ENCODE data around the gene GPC6.
A peak's percentile ranks its signal among the peaks of the same experiment; 100 is the strongest.

Gene GPC6

GRCh38 chr13:93767180-93767916 is 540.7 kb downstream of the GPC6 start:
- TF ChIP-seq CTCF (conservative IDR thresholded peaks at IDR 0.05; ENCODE audit: low read depth, low read length), result no peak
- no peak overlapping the region for H3K4me3 ChIP-seq (ENCODE audit: low read length)
- no peak for DNase-seq (ENCODE audit: low read depth)

GRCh38 chr13:93767917-93768409 is 541.4 kb downstream of the GPC6 start:
- TF ChIP-seq CTCF (conservative IDR thresholded peaks at IDR 0.05; ENCODE audit: low read depth, low read length), result no peak
- H3K4me3 ChIP-seq (ENCODE audit: low read length), result no peak overlapping the region
- DNase-seq (ENCODE audit: low read depth), result no peak

- DNase-seq (ENCODE audit: low read depth), result no peak
- no peak for TF ChIP-seq CTCF (conservative IDR thresholded peaks at IDR 0.05; ENCODE audit: low read depth, low read length)
- H3K4me3 ChIP-seq (ENCODE audit: low read length), result no peak overlapping the region
Measured at GRCh38 chr13:93769101-93769500, 542.5 kb downstream of the GPC6 start.

- TF ChIP-seq CTCF (conservative IDR thresholded peaks at IDR 0.05; ENCODE audit: low read depth, low read length), result no peak
- no peak for DNase-seq (ENCODE audit: low read depth)
- no peak overlapping the region for H3K4me3 ChIP-seq (ENCODE audit: low read length)
Measured at GRCh38 chr13:93769607-93770006, 543.0 kb downstream of the GPC6 start.

- no peak overlapping the region for H3K4me3 ChIP-seq (ENCODE audit: low read length)
- TF ChIP-seq CTCF (conservative IDR thresholded peaks at IDR 0.05; ENCODE audit: low read depth, low read length), result no peak
- DNase-seq (ENCODE audit: low read depth), result no peak
Measured at GRCh38 chr13:93771227-93771626, 544.6 kb downstream of the GPC6 start.

GRCh38 chr13:93771782-93772181 is 545.2 kb downstream of the GPC6 start:
- TF ChIP-seq CTCF (conservative IDR thresholded peaks at IDR 0.05; ENCODE audit: low read depth, low read length), result no peak
- H3K4me3 ChIP-seq (ENCODE audit: low read length), result no peak overlapping the region
- DNase-seq (ENCODE audit: low read depth), result peak; percentile 30

GRCh38 chr13:93774506-93774905 is 547.9 kb downstream of the GPC6 start:
- no peak for TF ChIP-seq CTCF (conservative IDR thresholded peaks at IDR 0.05; ENCODE audit: low read depth, low read length)
- no peak overlapping the region for H3K4me3 ChIP-seq (ENCODE audit: low read length)
- no peak for DNase-seq (ENCODE audit: low read depth)
